HEK293 (cell line): Measurements from ENCODE around the gene LMLN.

Experiments used
- AEBP2 ChIP-seq: fragments of 450-650 bp; formaldehyde crosslinking; IDR thresholded peaks from 2 replicates; pipeline ENCODE4 v1.5.1; 2016; ENCODE audit warnings: missing biosample characterization, missing genetic modification characterization, borderline replicate concordance
- HIC1 ChIP-seq: fragments of 450-650 bp; formaldehyde crosslinking; IDR thresholded peaks from 2 replicates; pipeline ENCODE4 v1.5.1; 2016; ENCODE audit warnings: missing biosample characterization, missing genetic modification characterization
- PATZ1 ChIP-seq: fragments of 450-650 bp; formaldehyde crosslinking; IDR thresholded peaks from 2 replicates; pipeline ENCODE4 v1.5.1; 2016; ENCODE audit warnings: missing biosample characterization, missing genetic modification characterization
- SALL2 ChIP-seq: fragments of 450-650 bp; formaldehyde crosslinking; IDR thresholded peaks from 2 replicates; pipeline ENCODE4 v1.5.0; 2017; ENCODE audit warnings: missing biosample characterization, mild to moderate bottlenecking, missing genetic modification characterization, borderline replicate concordance
- SP2 ChIP-seq: fragments of 450-650 bp; formaldehyde crosslinking; IDR thresholded peaks from 2 replicates; pipeline ENCODE4 v1.5.1; 2016; ENCODE audit warnings: missing biosample characterization, missing genetic modification characterization
- TCF7L2 ChIP-seq: IDR thresholded peaks from 2 replicates; pipeline ENCODE4 v1.6.1; 2011; ENCODE audit warnings: low read depth, mild to moderate bottlenecking, inconsistent platforms, low read length, moderate library complexity, borderline replicate concordance
- YY2 ChIP-seq: fragments of 450-650 bp; formaldehyde crosslinking; IDR thresholded peaks from 2 replicates; pipeline ENCODE4 v1.5.1; 2016; ENCODE audit warnings: missing biosample characterization, missing genetic modification characterization
- ZNF133 ChIP-seq: fragments of 450-650 bp; formaldehyde crosslinking; IDR thresholded peaks from 2 replicates; pipeline ENCODE4 v1.5.1; 2016; ENCODE audit warnings: missing biosample characterization, missing genetic modification characterization
- ZNF169 ChIP-seq: fragments of 450-650 bp; formaldehyde crosslinking; IDR thresholded peaks from 2 replicates; pipeline ENCODE4 v1.5.1; 2016; ENCODE audit warnings: missing biosample characterization, missing genetic modification characterization
- ZNF221 ChIP-seq: fragments of 450-650 bp; formaldehyde crosslinking; IDR thresholded peaks from 2 replicates; pipeline ENCODE4 v1.5.1; 2017; ENCODE audit warnings: missing biosample characterization, missing genetic modification characterization, borderline replicate concordance
- ZNF280D ChIP-seq: fragments of 450-650 bp; formaldehyde crosslinking; IDR thresholded peaks from 2 replicates; pipeline ENCODE4 v1.5.1; 2016; ENCODE audit warnings: missing biosample characterization, missing genetic modification characterization
- ZNF302 ChIP-seq: fragments of 450-650 bp; formaldehyde crosslinking; IDR thresholded peaks from 2 replicates; pipeline ENCODE4 v1.5.1; 2016; ENCODE audit warnings: missing biosample characterization, missing genetic modification characterization, low read depth
- ZNF398 ChIP-seq: fragments of 450-650 bp; formaldehyde crosslinking; IDR thresholded peaks from 2 replicates; pipeline ENCODE4 v1.5.1; 2017; ENCODE audit warnings: missing biosample characterization, missing genetic modification characterization
- ZNF416 ChIP-seq: fragments of 450-650 bp; formaldehyde crosslinking; IDR thresholded peaks from 2 replicates; pipeline ENCODE4 v1.5.1; 2016; ENCODE audit warnings: missing biosample characterization, missing genetic modification characterization
- ZNF518A ChIP-seq: fragments of 450-650 bp; formaldehyde crosslinking; conservative IDR thresholded peaks from 2 replicates; pipeline ENCODE4 v1.5.1; 2016; ENCODE audit warnings: low read depth, missing biosample characterization, missing genetic modification characterization
- ZNF548 ChIP-seq: fragments of 450-650 bp; formaldehyde crosslinking; IDR thresholded peaks from 2 replicates; pipeline ENCODE4 v1.5.1; 2016; ENCODE audit warnings: missing biosample characterization, missing genetic modification characterization
- ZNF585B ChIP-seq: fragments of 450-650 bp; formaldehyde crosslinking; IDR thresholded peaks from 2 replicates; pipeline ENCODE4 v1.5.1; 2016; ENCODE audit warnings: missing biosample characterization, missing genetic modification characterization
- ZNF777 ChIP-seq: fragments of 450-650 bp; formaldehyde crosslinking; IDR thresholded peaks from 2 replicates; pipeline ENCODE4 v1.5.1; 2017; ENCODE audit warnings: missing biosample characterization, missing genetic modification characterization, borderline replicate concordance
- ZSCAN16 ChIP-seq: fragments of 450-650 bp; formaldehyde crosslinking; IDR thresholded peaks from 2 replicates; pipeline ENCODE4 v1.5.1; 2016; ENCODE audit warnings: missing biosample characterization, missing genetic modification characterization
- ZSCAN30 ChIP-seq: fragments of 450-650 bp; IDR thresholded peaks from 2 replicates; pipeline ENCODE4 v1.5.1; 2018; ENCODE audit warnings: missing biosample characterization, mild to moderate bottlenecking, missing genetic modification characterization, moderate library complexity
- ZXDB ChIP-seq: fragments of 450-650 bp; formaldehyde crosslinking; IDR thresholded peaks from 2 replicates; pipeline ENCODE4 v1.5.1; 2016; ENCODE audit warnings: missing biosample characterization, missing genetic modification characterization

Gene LMLN

GRCh38 chr3:197949778-197950676, 10.0 kb upstream of the LMLN start, which contains the start of gene RPL35A (continued):
- TF ChIP-seq ZNF280D (no peak), ZSCAN30 (tag by site-specific recombination) (peak; percentile 17; the same call in 1 of the 2 replicates), ZXDB (tag by site-specific recombination) (no peak; the same call in 1 of the 2 replicates), ZNF416 (no peak), ZNF585B (tag by site-specific recombination) (no peak), SALL2 (no peak), PATZ1 (tag by site-specific recombination) (no peak), AEBP2 (tag by site-specific recombination) (no peak), YY2 (peak; percentile 76), ZNF777 (tag by site-specific recombination) (no peak), ZNF302 (tag by site-specific recombination) (no peak), HIC1 (no peak), TCF7L2 (no peak), ZNF169 (tag by site-specific recombination) (no peak), ZNF133 (tag by site-specific recombination) (no peak), ZNF518A (tag by site-specific recombination) (peak; percentile 70; the same call in 1 of the 2 replicates), ZNF548 (tag by site-specific recombination) (no peak), ZNF221 (tag by site-specific recombination) (no peak), ZSCAN16 (no peak), ZNF398 (tag by site-specific recombination) (no peak), SP2 (tag by site-specific recombination) (peak; percentile 85)
